NB4 (cell line): ENCODE results near the gene HINT1.
"Not testable (repeated sequence)": the region's sequence is repeated elsewhere in the genome, so short reads cannot be mapped to it uniquely, and the experiment has no call there.

ENCODE experiments used
- DNase-seq: peaks from one replicate; pipeline ENCODE4 v3.0.0; 2010; ENCODE audit warnings: low read depth
- H3K4me3 ChIP-seq: one replicate; pipeline ENCODE4 v1.5.1; 2011; ENCODE audit warnings: mild to moderate bottlenecking, low read depth, low read length, moderate library complexity
- CTCF ChIP-seq: IDR thresholded peaks from one replicate; pipeline ENCODE4 v1.5.1; 2012; ENCODE audit warnings: low read depth, low read length
- MYC ChIP-seq: IDR thresholded peaks from 2 replicates; pipeline ENCODE4 v1.6.1; 2011; ENCODE audit warnings: low read depth, low read length
- POLR2A ChIP-seq: IDR thresholded peaks from 2 replicates; pipeline ENCODE4 v1.6.1; 2011; ENCODE audit warnings: mild to moderate bottlenecking; ENCODE audit not compliant: insufficient read length; ENCODE audit errors: extremely low read depth
- TF ChIP-seq, protein P1 (sequence below): IDR thresholded peaks from 2 replicates; pipeline ENCODE4 v1.6.1; 2011; ENCODE audit warnings: low read depth, low read length

HINT1 gene

GRCh38 chr5:131151216-131151615, 13.8 kb downstream of the HINT1 start:
- no peak for TF ChIP-seq POLR2A
- TF ChIP-seq, protein P1, sequence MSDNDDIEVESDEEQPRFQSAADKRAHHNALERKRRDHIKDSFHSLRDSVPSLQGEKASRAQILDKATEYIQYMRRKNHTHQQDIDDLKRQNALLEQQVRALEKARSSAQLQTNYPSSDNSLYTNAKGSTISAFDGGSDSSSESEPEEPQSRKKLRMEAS, result no peak
- no peak for TF ChIP-seq CTCF
- TF ChIP-seq MYC, result no peak
- no peak overlapping the region for H3K4me3 ChIP-seq
- no peak for DNase-seq

GRCh38 chr5:131150408-131150807, 14.6 kb downstream of the HINT1 start:
- DNase-seq, result no peak
- H3K4me3 ChIP-seq, result no peak overlapping the region
- TF ChIP-seq POLR2A (no peak), CTCF (no peak), MYC (no peak)
- TF ChIP-seq, protein P1, result no peak

DNA sequence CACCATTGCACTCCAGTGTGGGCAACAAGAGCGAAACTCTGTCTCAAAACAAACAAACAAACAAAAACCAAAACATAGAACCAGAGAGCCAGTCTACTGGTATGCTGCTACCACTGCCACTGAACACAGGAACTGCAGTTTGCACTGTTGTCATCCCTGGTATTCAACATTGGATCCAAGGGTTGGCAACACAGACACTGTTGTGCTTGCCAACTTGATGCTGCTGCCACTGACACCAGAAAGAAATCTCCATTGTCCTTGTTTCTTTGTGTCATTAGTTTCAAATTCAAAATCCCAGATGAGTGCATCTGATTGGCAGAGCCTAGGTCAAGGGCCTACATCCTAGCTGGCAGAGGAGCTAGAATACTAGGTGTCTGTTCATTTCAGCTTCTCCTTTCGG, 16.2 kb downstream of the HINT1 start:
- no peak for DNase-seq
- TF ChIP-seq, protein P1, result no peak
- TF ChIP-seq MYC (no peak), POLR2A (no peak), CTCF (no peak)
- H3K4me3 ChIP-seq, result no peak overlapping the region

GRCh38 chr5:131147258-131147657, 17.8 kb downstream of the HINT1 start:
- TF ChIP-seq POLR2A (no peak), MYC (no peak), CTCF (no peak)
- TF ChIP-seq, protein P1, result no peak
- H3K4me3 ChIP-seq, result no peak overlapping the region
- no peak for DNase-seq

- H3K4me3 ChIP-seq, result no peak overlapping the region
- no peak for DNase-seq
- no peak for TF ChIP-seq CTCF
- TF ChIP-seq MYC, result no peak
- TF ChIP-seq, protein P1, result no peak
- TF ChIP-seq POLR2A, result no peak
Observed at GRCh38 chr5:131142970-131143617, 22.0 kb downstream of the HINT1 start.

GRCh38 chr5:131139321-131139720, 25.7 kb downstream of the HINT1 start:
- TF ChIP-seq, protein P1, result no peak
- TF ChIP-seq CTCF (no peak), POLR2A (no peak), MYC (no peak)
- DNase-seq, result no peak
- H3K4me3 ChIP-seq, result no peak overlapping the region

DNA sequence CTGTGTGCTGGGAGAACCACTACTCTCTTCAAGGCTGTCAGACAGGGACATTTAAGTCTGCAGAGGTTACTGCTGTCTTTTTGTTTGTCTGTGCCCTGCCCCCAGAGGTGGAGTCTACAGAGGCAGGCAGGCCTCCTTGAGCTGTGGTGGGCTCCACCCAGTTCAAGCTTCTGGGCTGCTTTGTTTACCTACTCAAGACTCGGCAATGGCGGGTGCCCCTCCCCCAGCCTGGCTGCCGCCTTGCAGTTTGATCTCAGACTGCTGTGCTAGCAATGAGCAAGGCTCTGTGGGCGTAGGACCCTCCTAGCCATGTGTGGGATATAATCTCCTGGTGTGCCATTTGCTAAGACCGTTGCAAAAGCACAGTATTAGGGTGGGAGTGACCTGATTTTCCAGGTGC, 26.6 kb downstream of the HINT1 start:
- DNase-seq, H3K4me3 ChIP-seq: not testable (repeated sequence)

- H3K4me3 ChIP-seq, DNase-seq: not testable (repeated sequence)
Observed at GRCh38 chr5:131133091-131133490, 32.0 kb downstream of the HINT1 start.
